GM21515 (cell line): ENCODE data around the gene GDI1.

Experiments
- ATAC-seq: cut with Tn5 transposase; IDR thresholded peaks from one replicate; pipeline ENCODE4 v1.9.1; 2021; ENCODE audit not compliant: unreplicated experiment

GDI1 gene

DNA sequence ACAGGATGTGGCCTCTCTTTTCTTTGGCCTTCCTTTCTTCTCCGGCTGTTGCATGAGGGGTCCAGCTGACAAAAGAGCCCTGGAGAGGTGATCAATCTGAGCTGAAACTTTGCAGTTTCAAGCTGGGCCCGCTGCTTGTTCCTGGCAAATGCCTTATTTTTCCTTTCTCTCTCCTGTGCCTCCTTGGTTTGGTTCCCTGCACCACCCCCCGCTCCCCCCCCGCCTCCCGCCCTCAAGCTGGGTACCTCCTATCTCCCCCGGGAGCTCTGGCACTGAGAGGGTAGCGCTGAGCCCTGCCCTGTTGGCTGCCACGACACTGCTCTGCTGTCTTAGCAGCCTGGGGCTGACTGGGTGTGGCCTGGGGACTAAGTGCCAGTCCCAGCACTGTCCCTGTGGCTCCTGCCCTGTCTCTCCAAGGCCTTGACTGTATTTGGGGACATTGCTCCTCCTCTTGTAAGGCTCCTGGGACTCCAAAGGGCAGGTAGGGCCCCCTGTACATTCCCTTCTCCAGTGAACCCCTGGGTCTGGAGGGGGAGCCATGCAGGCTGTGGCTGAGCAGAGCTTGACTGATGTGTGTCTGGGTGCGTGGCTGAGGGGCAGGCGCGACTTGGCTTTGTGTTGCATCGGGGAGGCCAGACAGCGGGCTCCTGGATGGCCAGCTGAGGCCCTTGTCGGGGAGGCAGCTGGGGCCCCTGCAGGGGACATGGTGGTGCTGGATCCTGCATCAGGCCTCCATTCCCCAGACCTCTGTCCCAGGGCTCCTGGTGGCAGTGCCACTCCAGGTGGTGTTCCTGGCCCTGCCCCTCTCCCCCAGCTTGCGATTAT is 22.2 kb downstream of the GDI1 start:
- no peak for ATAC-seq

DNA sequence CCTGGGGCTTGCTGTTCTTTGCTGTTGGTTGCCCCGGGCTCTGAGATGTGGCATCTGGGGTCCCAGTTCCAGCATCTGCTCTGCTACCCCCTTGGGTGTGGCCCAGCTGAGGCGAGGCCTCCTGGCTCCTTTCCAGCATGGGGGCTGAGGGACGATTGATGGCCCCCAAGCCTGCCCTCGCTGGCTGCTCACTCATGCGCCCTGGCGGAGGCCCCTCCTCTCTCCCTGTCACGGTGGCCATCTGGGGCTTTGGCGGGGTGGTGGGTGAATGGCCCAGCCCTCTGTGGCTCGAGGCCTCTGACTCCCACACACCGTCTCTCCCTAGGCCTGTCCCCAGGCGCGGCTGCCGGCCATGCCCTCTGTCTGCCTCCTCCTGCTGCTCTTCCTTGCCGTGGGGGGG is 22.9 kb downstream of the GDI1 start:
- no peak for ATAC-seq

GRCh38 chrX:154460326-154460725 is 23.4 kb downstream of the GDI1 start:
- ATAC-seq, result no peak

DNA sequence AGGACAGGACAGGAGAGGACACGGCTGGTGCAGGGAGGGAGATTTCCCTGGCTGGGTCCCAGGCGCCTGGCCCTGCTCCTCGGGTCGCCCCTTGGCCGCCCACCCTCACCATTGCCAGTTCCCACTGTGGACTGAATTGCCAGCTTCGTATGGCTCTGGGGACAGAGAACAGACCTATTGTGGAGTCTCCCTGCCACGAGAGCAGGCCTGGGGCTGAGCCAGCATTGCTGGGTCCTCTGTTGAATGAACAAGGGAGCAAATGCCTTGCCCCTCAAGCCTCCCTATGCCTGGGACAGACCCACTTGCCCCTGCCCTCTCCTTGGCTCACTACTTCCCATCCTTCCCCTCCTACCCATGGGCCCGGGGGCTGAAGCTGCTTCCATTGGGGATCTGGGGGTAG is 25.4 kb downstream of the GDI1 start:
- no peak for ATAC-seq

- ATAC-seq, result no peak
Measured at GRCh38 chrX:154463611-154464220, 26.8 kb downstream of the GDI1 start.

GRCh38 chrX:154464806-154465365 is 27.9 kb downstream of the GDI1 start:
- no peak for ATAC-seq

- ATAC-seq, result no peak
Measured at GRCh38 chrX:154465601-154466000, 28.6 kb downstream of the GDI1 start.

GRCh38 chrX:154466036-154466435 is 29.1 kb downstream of the GDI1 start:
- ATAC-seq, result no peak

GRCh38 chrX:154466907-154467306 is 30.0 kb downstream of the GDI1 start:
- no peak for ATAC-seq

DNA sequence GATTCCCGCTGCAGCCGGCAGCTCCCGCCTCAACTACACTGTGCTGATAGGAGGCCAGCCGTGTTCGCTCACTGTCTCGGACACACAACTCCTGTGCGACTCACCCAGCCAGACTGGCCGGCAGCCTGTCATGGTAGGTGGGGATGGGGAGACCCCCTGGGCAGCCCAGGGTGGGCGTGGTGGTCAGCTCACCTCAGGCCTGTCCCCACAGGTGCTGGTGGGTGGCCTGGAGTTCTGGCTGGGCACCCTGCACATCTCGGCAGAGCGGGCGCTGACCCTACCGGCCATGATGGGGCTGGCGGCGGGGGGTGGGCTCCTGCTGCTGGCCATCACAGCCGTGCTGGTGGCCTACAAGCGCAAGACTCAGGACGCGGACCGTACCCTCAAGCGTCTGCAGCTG is 30.6 kb downstream of the GDI1 start:
- ATAC-seq, result no peak

- ATAC-seq, result no peak
Measured at GRCh38 chrX:154468217-154468616, 31.3 kb downstream of the GDI1 start.

DNA sequence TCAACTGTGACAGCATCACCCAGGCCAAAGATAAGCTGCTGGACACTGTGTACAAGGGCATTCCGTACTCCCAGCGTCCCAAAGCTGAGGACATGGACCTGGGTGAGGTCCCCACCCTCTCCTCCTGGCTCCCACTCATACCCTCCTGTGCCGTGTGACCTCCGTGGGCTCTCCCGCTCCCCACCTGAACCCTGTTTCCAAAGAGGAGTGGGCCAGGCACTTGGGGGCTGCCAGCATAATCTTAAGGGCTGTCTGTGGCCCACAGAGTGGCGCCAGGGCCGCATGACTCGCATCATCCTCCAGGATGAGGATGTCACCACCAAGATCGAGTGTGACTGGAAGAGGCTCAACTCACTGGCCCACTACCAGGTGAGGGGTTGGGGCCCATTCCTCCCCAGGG is 32.2 kb downstream of the GDI1 start:
- ATAC-seq, result no peak

DNA sequence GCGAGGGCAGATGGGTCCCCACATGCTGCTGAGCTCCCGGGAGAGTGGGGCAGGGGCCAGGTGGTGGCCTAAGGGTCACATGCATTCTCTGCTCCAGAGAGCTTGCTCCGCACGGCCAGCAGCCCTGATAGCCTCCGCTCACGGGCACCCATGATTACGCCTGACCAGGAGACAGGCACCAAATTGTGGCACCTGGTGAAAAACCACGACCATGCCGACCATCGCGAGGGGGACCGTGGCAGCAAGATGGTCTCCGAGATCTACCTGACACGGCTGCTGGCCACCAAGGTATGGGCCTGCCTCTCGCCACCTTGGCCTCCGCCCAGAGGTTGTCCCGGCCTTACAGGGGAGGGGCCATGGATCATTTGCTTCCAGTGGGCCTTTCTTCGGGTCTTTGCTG is 32.9 kb downstream of the GDI1 start:
- no peak for ATAC-seq

DNA sequence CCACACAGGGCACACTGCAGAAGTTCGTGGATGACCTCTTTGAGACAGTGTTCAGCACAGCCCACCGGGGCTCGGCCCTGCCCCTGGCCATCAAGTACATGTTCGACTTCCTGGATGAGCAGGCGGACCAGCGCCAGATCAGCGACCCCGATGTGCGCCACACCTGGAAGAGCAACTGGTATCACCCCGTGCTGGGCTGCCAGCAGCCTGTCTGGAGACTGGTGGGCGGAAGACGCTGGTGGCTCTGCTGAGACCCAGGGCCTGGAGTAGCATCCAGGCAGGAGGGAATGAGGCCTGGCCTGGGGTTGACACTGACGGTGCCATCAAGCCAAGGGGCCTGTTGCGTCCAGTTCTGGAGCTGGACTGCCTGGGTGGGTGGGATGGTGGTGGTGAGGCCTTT is 33.5 kb downstream of the GDI1 start:
- ATAC-seq, result no peak

DNA sequence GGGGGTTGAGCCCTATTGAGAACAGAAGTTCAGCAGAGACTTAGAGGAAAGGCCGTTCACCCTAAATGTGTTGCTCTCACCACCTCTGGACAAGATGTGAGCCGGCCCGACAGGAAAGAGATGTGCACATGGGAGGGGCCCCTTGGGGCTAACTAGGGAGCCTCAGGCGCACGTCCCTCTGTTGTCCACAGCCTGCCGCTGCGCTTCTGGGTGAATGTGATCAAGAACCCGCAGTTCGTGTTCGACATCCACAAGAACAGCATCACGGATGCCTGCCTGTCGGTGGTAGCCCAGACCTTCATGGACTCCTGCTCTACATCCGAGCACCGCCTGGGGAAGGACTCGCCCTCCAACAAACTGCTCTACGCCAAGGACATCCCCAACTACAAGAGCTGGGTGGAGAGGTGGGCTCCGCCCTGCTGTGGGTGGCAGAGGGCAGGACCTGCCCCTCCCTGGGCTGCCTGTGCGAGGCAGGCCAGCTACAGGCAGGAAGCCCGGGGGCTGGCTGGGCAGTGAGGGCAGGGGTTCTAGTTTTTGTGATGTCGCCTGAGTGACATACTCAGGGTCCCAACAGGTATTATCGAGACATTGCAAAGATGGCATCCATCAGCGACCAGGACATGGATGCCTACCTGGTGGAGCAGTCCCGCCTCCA is 34.1 kb downstream of the GDI1 start:
- no peak for ATAC-seq

DNA sequence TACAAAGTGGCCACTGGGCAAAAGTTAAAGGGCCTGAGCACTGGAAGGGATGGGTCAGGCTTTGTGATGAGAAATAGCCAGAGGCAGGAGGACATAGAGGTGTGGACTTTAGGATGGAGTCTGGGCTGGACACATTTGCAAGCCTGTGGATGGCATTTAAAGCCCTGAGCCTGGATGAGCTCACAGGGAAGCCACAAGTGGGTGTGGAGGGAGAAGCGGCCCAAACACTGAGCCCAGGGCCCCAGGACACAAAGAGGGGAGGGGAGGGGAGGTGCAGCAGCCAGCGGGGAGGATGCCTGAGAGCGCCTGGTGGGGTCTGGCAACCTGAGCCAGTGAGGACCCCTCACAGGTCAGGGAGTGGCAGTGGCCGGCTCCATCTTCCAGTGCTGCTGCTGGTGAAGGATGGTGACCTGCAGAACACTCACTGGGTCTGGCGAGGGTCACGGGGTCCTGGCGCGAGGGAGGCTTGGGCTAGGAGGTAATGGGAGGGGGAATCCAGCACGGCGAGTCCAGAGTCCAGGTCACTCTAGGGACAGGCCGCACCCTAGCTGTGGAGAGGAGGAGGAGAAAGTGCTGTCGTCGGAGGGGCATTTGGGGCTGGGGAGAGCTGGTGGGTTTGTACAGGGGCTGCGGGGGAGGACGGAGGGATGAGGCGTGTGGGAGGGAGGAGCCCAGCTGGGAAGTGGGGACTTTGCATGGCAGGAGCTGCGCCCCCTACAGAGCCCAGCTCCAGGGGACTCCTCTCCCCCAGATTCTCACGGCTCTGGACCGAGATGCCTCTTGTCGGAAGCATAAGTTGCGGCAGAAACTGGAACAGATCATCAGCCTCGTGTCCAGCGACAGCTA is 35.1 kb downstream of the GDI1 start:
- ATAC-seq, result no peak

- ATAC-seq, result no peak
Measured at GRCh38 chrX:154472685-154473632, 36.0 kb downstream of the GDI1 start.

DNA sequence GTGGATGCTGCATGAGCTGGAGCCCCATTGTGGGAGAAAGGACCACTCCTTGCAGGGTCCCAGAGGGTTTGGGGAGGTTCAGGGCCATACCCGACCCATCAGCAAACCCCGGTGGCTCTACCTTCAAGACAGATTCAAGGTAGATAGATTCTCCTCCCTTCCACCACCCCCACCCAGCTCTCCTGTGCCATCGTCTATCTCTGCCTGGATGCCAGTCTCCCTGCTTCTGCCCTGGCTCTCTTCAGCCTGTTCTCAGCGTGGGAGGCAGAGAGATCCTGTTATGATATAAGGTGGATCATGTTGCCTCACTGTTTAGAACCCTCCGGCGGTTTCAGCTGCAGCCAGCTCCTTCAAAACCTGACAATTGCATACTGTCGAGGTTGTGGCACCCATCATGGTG is 36.7 kb downstream of the GDI1 start:
- no peak for ATAC-seq

- ATAC-seq, result no peak
Measured at GRCh38 chrX:154476821-154477220, 39.9 kb downstream of the GDI1 start.
